HL-60 (cell line): ENCODE results near the gene APPL1.
"Not testable (repeated sequence)": the region's sequence is repeated elsewhere in the genome, so short reads cannot be mapped to it uniquely, and the experiment has no call there.

Experiments used
- DNase-seq, 2 experiments: peaks; one replicate each; pipeline ENCODE4 v3.0.0-alpha.2; 2010 to 2020; ENCODE audit warnings: low read depth in 1 of 2, low spot score in 1 of 2
- H3K27ac ChIP-seq: fragments of 250-450 bp; sonication (Bioruptor Pico); replicated peaks from 2 replicates; pipeline ENCODE4 v1.5.1; 2020; ENCODE audit warnings: mild to moderate bottlenecking, moderate library complexity
- H3K27me3 ChIP-seq: fragments of 250-450 bp; sonication (Bioruptor Pico); 2 replicates; pipeline ENCODE4 v1.5.1; 2021; ENCODE audit warnings: mild to moderate bottlenecking, moderate library complexity; ENCODE audit not compliant: insufficient read depth, poor library complexity, severe bottlenecking
- H3K4me3 ChIP-seq: replicated peaks from 2 replicates; pipeline ENCODE4 v1.5.1; 2011; ENCODE audit warnings: mild to moderate bottlenecking, control low read depth, low read length; ENCODE audit not compliant: insufficient read depth
- CTCF ChIP-seq: IDR thresholded peaks from one replicate; pipeline ENCODE4 v1.5.1; 2011; ENCODE audit warnings: low read length, control low read depth, inconsistent platforms; ENCODE audit not compliant: insufficient read depth
- GABPA ChIP-seq: IDR thresholded peaks from 2 replicates; pipeline ENCODE4 v1.6.1; 2012; ENCODE audit warnings: low read depth
- POLR2AphosphoS5 ChIP-seq: IDR thresholded peaks from 2 replicates; pipeline ENCODE4 v1.6.1; 2012; ENCODE audit warnings: low read depth
- SPI1 ChIP-seq: IDR thresholded peaks from 2 replicates; pipeline ENCODE4 v1.6.1; 2012; ENCODE audit warnings: low read depth, mild to moderate bottlenecking, borderline replicate concordance
- TF ChIP-seq, protein P1 (sequence below): IDR thresholded peaks from 2 replicates; pipeline ENCODE4 v1.6.1; 2012; ENCODE audit warnings: low read depth; ENCODE audit not compliant: insufficient replicate concordance

APPL1 gene

DNA sequence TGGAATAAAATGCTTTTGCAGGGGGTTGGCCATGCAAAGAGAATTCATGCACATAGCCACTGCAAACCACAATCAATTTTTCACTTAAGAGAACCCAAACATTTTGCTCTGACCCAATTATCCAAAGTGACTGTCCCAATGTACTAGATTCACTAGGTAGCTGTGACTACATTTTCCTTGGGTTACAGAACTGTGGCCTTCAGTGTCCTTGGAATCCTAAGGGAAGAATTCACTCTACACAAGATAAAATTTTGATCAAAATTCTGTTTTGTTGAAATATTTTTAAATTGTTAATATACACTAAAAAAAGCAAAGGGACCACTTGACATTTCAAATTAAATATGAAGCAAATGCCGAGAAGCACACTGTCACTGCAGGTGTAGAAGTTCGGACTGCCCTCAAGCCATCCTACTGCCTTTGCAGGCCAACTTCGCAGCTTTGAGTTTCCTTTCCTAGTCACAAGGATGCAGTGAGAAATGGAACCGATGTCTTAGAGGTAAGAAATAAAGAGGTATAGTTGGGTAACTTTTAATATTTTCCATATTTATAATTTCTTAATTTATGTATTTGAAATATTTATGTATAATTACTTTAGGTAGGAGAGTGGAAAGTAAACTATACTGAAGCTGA, 65.5 kb downstream of the APPL1 start:
- no peak for DNase-seq
- Histone ChIP-seq H3K27me3 (no peaks in the 10 kb centered on the region), H3K4me3 (no peak overlapping the region), H3K27ac (no peak overlapping the region)
- TF ChIP-seq SPI1 = no peak
- no peak for TF ChIP-seq POLR2AphosphoS5
- TF ChIP-seq, protein P1, sequence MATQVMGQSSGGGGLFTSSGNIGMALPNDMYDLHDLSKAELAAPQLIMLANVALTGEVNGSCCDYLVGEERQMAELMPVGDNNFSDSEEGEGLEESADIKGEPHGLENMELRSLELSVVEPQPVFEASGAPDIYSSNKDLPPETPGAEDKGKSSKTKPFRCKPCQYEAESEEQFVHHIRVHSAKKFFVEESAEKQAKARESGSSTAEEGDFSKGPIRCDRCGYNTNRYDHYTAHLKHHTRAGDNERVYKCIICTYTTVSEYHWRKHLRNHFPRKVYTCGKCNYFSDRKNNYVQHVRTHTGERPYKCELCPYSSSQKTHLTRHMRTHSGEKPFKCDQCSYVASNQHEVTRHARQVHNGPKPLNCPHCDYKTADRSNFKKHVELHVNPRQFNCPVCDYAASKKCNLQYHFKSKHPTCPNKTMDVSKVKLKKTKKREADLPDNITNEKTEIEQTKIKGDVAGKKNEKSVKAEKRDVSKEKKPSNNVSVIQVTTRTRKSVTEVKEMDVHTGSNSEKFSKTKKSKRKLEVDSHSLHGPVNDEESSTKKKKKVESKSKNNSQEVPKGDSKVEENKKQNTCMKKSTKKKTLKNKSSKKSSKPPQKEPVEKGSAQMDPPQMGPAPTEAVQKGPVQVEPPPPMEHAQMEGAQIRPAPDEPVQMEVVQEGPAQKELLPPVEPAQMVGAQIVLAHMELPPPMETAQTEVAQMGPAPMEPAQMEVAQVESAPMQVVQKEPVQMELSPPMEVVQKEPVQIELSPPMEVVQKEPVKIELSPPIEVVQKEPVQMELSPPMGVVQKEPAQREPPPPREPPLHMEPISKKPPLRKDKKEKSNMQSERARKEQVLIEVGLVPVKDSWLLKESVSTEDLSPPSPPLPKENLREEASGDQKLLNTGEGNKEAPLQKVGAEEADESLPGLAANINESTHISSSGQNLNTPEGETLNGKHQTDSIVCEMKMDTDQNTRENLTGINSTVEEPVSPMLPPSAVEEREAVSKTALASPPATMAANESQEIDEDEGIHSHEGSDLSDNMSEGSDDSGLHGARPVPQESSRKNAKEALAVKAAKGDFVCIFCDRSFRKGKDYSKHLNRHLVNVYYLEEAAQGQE = no peak
- no peak for TF ChIP-seq CTCF
- no peak for TF ChIP-seq GABPA

- Histone ChIP-seq H3K4me3 (no peak overlapping the region), H3K27ac (no peak overlapping the region), H3K27me3 (peaks cover 2% of the 10 kb centered on the region)
- DNase-seq = no peak
- TF ChIP-seq SPI1 = no peak
- no peak for TF ChIP-seq GABPA
- TF ChIP-seq CTCF = no peak
- no peak for TF ChIP-seq POLR2AphosphoS5
- TF ChIP-seq, protein P1 = no peak
Measured at GRCh38 chr3:57298041-57298440, 70.5 kb downstream of the APPL1 start.

GRCh38 chr3:57303520-57303919, 76.0 kb downstream of the APPL1 start:
- not testable (repeated sequence) for H3K27ac ChIP-seq, H3K27me3 ChIP-seq, DNase-seq, H3K4me3 ChIP-seq

DNA sequence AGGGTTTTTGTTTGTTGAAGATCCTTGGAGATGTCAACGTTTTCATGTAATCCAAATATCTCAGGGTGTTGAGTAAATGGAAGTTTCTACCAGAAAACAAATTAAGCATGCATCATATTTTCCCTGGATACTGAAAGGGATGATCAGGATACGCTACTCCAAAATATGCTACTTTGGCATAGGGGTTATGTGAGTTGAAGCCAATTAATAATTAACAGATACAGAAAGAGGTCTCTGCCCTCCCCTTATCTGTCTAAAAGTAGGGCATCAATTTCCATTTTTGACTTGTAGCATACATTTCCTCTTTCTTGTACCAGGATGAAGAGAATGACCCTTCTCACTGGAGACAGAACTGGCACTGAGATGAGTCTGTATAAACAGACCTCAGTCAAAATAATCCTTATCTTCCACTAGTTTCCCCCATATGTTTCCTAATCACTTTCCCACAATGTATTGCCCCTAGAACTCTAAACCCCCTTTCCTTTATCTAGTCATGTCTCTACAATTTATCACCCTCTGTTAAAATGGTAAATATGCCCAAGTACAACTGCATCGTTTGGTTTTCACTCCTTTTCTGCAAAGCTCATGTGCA, 82.3 kb downstream of the APPL1 start:
- TF ChIP-seq SPI1 = no peak
- TF ChIP-seq GABPA = no peak
- no peak for TF ChIP-seq CTCF
- TF ChIP-seq, protein P1 = no peak
- TF ChIP-seq POLR2AphosphoS5 = no peak
- H3K27ac ChIP-seq = no peak overlapping the region
- H3K4me3 ChIP-seq = no peak overlapping the region
- DNase-seq = no peak
- no peaks in the 10 kb centered on the region for H3K27me3 ChIP-seq
